Measurements from ENCODE around the gene RPL7A.

The RPL7A gene

DNA sequence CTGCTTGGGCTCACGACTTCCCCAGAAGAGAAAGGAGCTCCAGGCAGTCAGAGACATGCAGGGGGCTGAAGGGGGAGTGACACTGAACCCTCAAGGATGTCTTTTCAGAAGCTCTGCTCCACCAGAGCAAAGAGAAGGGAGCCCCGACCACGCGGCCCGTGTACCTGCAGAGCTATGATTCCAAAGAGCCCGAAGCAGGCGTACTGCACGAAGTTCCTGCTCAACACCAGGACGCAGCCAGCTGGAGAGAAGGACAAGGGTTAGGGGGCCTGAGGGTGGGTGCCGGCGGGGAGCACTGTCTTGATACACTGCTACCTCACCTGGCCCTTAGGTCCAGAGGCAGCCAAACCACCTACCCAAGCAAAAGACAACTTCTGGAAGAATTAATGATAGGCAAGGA is 18.4 kb downstream of the RPL7A start:
- TF ChIP-seq, protein P1, sequence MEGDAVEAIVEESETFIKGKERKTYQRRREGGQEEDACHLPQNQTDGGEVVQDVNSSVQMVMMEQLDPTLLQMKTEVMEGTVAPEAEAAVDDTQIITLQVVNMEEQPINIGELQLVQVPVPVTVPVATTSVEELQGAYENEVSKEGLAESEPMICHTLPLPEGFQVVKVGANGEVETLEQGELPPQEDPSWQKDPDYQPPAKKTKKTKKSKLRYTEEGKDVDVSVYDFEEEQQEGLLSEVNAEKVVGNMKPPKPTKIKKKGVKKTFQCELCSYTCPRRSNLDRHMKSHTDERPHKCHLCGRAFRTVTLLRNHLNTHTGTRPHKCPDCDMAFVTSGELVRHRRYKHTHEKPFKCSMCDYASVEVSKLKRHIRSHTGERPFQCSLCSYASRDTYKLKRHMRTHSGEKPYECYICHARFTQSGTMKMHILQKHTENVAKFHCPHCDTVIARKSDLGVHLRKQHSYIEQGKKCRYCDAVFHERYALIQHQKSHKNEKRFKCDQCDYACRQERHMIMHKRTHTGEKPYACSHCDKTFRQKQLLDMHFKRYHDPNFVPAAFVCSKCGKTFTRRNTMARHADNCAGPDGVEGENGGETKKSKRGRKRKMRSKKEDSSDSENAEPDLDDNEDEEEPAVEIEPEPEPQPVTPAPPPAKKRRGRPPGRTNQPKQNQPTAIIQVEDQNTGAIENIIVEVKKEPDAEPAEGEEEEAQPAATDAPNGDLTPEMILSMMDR (IDR thresholded peaks at IDR 0.05; ENCODE audit: low read depth, low read length) = no peak
- DNase-seq (ENCODE audit: extremely low read depth, low read depth) = no peak

DNA sequence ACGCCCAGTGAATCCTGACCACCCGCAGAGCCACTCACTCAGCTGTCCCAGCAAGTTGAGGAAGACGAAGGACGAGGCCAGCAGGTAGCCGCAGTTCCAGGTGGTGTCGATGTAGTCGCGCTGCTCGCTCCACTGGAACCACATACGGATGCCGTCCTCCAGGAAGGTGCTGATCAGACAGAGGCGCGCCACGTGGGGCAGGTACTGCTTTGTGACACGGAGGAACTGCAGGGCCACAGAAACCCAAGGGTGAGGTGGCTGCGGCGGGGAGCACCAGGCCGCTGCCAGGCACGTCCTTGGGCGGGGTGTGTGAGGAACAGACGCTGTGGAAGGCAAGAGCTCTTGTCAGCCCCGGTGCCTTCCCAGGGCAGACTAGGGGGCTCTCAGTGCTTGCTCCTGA is 19.2 kb downstream of the RPL7A start:
- TF ChIP-seq, protein P1 (IDR thresholded peaks at IDR 0.05; ENCODE audit: low read depth, low read length) = no peak
- DNase-seq (ENCODE audit: extremely low read depth, low read depth) = no peak

GRCh38 chr9:133367778-133368177 is 19.8 kb downstream of the RPL7A start:
- DNase-seq (ENCODE audit: extremely low read depth, low read depth) = no peak
- TF ChIP-seq, protein P1 (IDR thresholded peaks at IDR 0.05; ENCODE audit: low read depth, low read length) = no peak

DNA sequence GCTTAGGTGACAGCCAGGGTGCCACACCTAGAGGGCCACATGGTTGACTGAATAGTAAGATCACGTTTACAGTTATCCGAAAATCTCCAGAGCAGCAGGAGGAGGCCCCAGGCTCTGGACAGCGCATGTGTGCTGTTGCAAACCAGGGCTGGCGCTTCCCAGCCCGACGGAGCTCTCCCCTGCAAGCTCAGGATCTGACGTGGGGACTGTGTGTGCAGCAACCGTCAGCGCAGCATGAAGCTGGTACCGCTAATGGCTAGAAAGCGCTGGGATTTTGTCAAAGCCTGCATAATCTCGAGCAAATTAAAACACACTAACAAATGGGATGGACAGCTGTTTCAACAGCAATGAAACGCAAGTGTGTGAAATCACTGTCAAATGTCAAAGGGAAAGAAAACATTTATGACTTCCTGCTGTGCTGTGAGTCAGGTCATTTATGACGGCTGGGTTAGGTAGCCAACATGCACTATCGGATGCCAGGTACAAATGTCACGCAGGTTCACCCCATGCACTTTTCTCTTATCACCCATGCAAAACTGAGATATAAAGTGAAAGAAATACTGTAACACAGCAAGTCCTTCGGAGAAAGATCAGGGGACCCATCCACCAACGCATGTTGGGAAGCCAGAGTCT is 20.3 kb downstream of the RPL7A start:
- DNase-seq (ENCODE audit: extremely low read depth, low read depth) = no peak

GRCh38 chr9:133369422-133369821 is 21.4 kb downstream of the RPL7A start:
- TF ChIP-seq, protein P1 (IDR thresholded peaks at IDR 0.05; ENCODE audit: low read depth, low read length) = no peak
- no peak for DNase-seq (ENCODE audit: extremely low read depth, low read depth)

More for the DNA sequence above, 20.3 kb downstream of the RPL7A start:
- TF ChIP-seq, protein P1 (IDR thresholded peaks at IDR 0.05; ENCODE audit: low read depth, low read length) = no peak

GRCh38 chr9:133369933-133370332 is 21.9 kb downstream of the RPL7A start:
- no peak for DNase-seq (ENCODE audit: extremely low read depth, low read depth)

DNA sequence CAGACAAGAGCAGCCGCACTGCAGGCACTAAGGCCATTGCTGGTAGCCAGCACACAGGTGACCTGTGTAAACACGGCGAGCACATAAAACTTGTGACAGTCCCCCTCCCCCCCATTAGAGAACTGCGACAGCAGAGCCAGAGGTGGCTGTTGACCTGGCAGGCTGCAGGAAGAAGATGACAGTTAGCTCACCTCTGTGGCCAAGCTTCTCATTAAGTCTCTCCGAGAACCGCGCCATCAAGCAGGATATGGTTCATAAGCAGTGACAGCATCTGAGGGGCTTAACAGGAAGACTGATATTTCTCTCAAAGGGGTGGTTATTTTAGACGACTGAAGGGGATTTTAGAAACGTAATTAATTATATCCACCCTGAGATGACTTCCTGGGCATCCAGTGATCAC is 22.7 kb downstream of the RPL7A start:
- no peak for DNase-seq (ENCODE audit: extremely low read depth, low read depth)
- TF ChIP-seq, protein P1 (IDR thresholded peaks at IDR 0.05; ENCODE audit: low read depth, low read length) = no peak

More at GRCh38 chr9:133369933-133370332, 21.9 kb downstream of the RPL7A start:
- TF ChIP-seq, protein P1 (IDR thresholded peaks at IDR 0.05; ENCODE audit: low read depth, low read length) = no peak

All from AG09319 (cell line).